Measurements from ENCODE around the gene TNFRSF13B.
"Not testable (repeated sequence)": the region's sequence is repeated elsewhere in the genome, so short reads cannot be mapped to it uniquely, and the experiment has no call there.

The TNFRSF13B gene

GRCh38 chr17:16971458-16972338 is at the start of gene TNFRSF13B:
TSS of gene TNFRSF13B (minus strand) at chr17:16972118. CDS start at chr17:16972075, 43 bp downstream.
- no peak for DNase-seq

- no peak for DNase-seq
Measured at GRCh38 chr17:17021194-17021863, 49.4 kb upstream of the TNFRSF13B start.

- DNase-seq, result no peak
Measured at GRCh38 chr17:17020821-17021193, 48.9 kb upstream of the TNFRSF13B start.

DNA sequence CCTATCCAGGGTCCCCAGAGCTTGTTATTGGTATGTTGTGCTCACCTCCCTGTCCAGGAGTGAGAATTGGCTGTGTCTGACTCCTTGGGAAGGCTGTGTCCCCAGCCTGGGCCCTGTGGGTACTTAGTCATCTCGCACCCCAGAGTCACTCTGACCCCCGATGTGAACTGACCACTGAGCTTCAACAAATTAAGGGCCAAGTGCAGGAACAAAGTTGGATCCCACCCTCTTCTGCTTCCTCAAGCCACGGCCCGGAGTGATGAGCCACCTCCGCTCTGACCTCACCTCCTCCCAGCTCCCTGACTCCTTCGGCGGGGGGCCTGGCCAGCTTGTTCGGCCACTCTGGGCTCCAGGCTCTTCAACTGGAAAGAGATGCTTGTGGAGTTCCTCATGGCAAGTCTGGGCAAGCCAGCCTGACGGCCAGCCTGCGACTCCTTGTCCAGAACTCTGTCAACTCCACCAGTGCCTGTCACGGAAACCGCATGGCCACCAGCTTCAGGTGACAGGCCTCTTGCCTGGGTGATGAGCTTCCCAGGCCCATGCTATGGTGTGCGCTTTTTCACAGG is 48.1 kb upstream of the TNFRSF13B start:
- no peak for DNase-seq

GRCh38 chr17:17019430-17019762 is 47.5 kb upstream of the TNFRSF13B start:
- no peak for DNase-seq

GRCh38 chr17:17018612-17019429 is 46.9 kb upstream of the TNFRSF13B start:
- no peak for DNase-seq

- DNase-seq, result no peak
Measured at GRCh38 chr17:17018021-17018441, 46.1 kb upstream of the TNFRSF13B start.

- no peak for DNase-seq
Measured at GRCh38 chr17:17017343-17018014, 45.6 kb upstream of the TNFRSF13B start.

- DNase-seq, result not testable (repeated sequence)
Measured at GRCh38 chr17:17016199-17017197, 44.6 kb upstream of the TNFRSF13B start.

DNA sequence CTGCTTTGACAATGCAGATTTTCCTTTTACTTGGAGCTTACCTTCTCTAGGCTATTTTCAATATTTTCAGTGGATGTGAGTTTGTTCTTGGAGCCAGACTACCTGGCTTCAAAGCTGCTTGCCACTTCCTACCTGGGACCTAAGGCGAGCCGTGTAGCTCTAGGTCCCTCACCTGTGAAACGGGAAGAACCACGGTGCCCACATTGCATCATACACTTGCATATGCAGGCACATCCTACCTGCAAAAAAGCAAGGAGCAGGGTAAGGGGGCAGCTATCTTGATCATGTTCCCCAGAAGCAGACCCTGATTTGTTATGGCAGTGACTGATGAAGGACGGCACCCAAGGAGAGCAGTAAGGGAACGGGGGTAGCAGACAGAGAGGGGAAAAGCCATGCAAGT is 43.3 kb upstream of the TNFRSF13B start:
- no peak for DNase-seq

GRCh38 chr17:17014748-17015124 is 42.8 kb upstream of the TNFRSF13B start:
- not testable (repeated sequence) for DNase-seq

DNA sequence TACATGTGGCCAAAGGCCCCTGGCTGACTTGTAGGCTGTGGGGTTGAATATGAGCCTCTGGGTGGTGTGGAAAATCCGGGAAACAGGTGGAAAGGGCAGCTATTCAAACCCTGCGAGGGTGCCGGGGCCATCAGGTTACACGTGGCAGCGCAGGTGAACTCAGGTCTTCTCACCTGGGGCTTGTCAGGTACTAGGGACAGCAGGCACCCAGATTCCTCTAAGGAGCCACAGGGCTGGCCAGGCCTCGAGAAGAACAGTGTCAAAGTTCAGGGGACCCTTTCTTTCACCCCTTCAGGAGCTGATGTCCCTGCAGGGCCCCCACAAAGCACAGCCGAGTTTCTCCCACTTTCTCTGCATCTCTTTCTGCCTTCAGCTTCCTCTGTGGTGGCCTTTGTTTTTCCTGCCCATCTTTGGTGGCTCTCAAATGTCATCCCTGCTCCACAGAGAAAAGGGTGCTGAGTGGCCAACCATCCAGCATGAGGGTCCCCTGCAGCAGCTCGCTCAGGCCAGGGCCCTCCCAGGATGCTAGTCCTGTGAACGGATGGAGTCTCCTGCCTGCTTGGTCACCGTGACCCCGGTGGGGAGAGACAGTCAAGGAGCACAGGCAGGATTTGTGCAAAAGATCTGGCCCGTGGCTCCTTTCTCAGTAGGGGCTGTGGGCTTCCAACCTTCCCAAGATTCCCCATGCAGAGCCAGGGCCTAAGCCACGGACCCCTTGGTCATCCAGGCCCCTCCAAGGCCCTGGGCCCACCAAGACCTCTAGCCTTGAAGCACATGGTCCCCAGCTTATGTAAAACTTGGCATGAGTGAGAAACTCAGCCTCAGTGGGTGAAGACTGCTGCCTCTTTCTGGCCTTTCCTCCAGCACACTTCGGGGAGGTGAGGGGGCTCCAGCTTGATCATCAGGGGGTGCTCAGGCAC is 42.2 kb upstream of the TNFRSF13B start:
- DNase-seq, result not testable (repeated sequence)

- DNase-seq, result not testable (repeated sequence)
Measured at GRCh38 chr17:17011043-17011907, 39.4 kb upstream of the TNFRSF13B start.

GRCh38 chr17:17010545-17011034 is 38.7 kb upstream of the TNFRSF13B start:
- DNase-seq, result not testable (repeated sequence)

DNA sequence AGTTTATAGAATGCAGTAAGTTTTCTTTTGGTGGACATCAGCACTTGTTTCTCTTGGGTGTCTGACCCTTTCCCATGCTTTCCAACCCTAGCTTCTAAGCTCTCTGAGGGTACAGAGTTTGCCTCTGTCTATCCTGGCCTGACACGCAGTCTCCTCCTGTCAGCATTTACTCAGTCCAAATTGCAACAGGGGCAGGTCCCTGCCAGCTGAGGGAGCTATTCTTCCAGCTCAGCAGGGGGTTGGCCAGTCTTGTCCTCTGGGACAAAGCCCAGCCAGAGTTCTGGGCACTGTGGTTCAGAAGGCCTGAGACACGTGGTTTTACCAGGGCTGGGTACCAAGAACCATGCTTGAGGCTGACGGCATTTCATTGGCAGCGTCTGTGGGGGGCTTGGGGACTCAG is 38.1 kb upstream of the TNFRSF13B start:
- not testable (repeated sequence) for DNase-seq

- DNase-seq, result not testable (repeated sequence)
Measured at GRCh38 chr17:17008621-17009397, 36.9 kb upstream of the TNFRSF13B start.

DNA sequence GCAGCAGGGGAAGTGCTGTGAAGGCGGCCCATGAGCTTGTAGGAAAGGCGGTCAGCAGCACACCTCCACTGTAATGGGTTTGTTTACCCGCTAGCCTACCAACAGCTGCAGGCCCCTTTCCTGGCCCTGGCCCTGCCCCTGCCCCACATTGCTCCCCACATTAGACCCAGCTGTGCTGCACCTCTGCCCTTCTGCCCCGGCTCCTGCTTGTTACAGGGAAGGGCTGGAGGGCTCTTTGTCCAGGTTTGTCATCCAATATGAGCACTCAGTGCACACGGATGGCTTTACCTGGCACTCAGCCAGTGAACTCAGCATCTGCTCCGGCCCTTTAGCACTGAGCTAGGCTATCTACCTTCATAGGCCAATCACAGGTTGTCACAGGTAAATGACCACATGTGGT is 36.0 kb upstream of the TNFRSF13B start:
- not testable (repeated sequence) for DNase-seq

All from stimulated activated CD8-positive, alpha-beta memory T cell treated with anti-CD3 and anti-CD28 coated beads, Interleukin-4, amount 100 ng/mL, for 48 hours (primary cell).